Subcutaneous abdominal adipose tissue (tissue), 5 donors: ENCODE data around the gene EDIL3.

Experiments used
- H3K27ac ChIP-seq: one replicate; pipeline ENCODE4 v1.7.0; 2013; ENCODE audit warnings: low read depth, mild to moderate bottlenecking, inconsistent platforms, low read length, moderate library complexity
- H3K27me3 ChIP-seq, 5 donors: one replicate each; pipeline ENCODE4 v1.7.0; 2013; ENCODE audit warnings: low read length in 5 of 5, inconsistent platforms in 1 of 5; ENCODE audit not compliant: control insufficient read depth in 5 of 5, insufficient read depth in 4 of 5
- H3K36me3 ChIP-seq, 5 donors: one replicate each; pipeline ENCODE4 v1.7.0; 2013; ENCODE audit warnings: low read length in 5 of 5; ENCODE audit not compliant: control insufficient read depth in 5 of 5, insufficient read depth in 5 of 5
- H3K4me1 ChIP-seq, 5 donors: one replicate each; pipeline ENCODE4 v1.7.0; 2013; ENCODE audit warnings: low read length in 5 of 5, mild to moderate bottlenecking in 3 of 5, moderate library complexity in 1 of 5; ENCODE audit not compliant: control insufficient read depth in 5 of 5, insufficient read depth in 5 of 5
- H3K4me3 ChIP-seq, 5 donors: one replicate each; pipeline ENCODE4 v1.7.0; 2013; ENCODE audit warnings: low read length in 5 of 5, low read depth in 1 of 5
- H3K9ac ChIP-seq, 5 donors: one replicate each; pipeline ENCODE4 v1.7.0; 2013; ENCODE audit warnings: low read length in 5 of 5, mild to moderate bottlenecking in 4 of 5, moderate library complexity in 3 of 5
- H3K9me3 ChIP-seq, 5 donors: one replicate each; pipeline ENCODE4 v1.7.0; 2013; ENCODE audit warnings: low read length in 5 of 5; ENCODE audit not compliant: control insufficient read depth in 5 of 5
- donor health status: healthy.
- donor health status: healthy.
- donor health status: healthy.
- donor health status: healthy.
- donor health status: healthy.

Gene EDIL3

GRCh38 chr5:84378961-84379360 is 5.7 kb downstream of the EDIL3 start:
- Histone ChIP-seq H3K4me3 (no peak overlapping the region), H3K36me3 (no peaks in the 10 kb centered on the region), H3K9ac (no peak overlapping the region), H3K27me3 (peaks cover 15 to 22% (median 17%) of the 10 kb centered on the region in 5 donors), H3K4me1 (peaks cover 0 to 25% (median 21%) of the 10 kb centered on the region in 5 donors), H3K9me3 (no peaks in the 10 kb centered on the region), H3K27ac (no peak overlapping the region)

- H3K4me1 ChIP-seq: peaks cover 0 to 19% (median 16%) of the 10 kb centered on the region in 5 donors
- H3K27ac ChIP-seq: no peak overlapping the region
- no peaks in the 10 kb centered on the region for H3K9me3 ChIP-seq
- H3K4me3 ChIP-seq: no peak overlapping the region
- H3K36me3 ChIP-seq: no peaks in the 10 kb centered on the region
- peaks cover 10 to 17% (median 11%) of the 10 kb centered on the region in 5 donors for H3K27me3 ChIP-seq
- no peak overlapping the region for H3K9ac ChIP-seq
These were observed 6.3 kb downstream of the EDIL3 start for GRCh38 chr5:84378420-84378819.

GRCh38 chr5:84376346-84376745 is 8.3 kb downstream of the EDIL3 start:
- H3K27ac ChIP-seq: no peak overlapping the region
- H3K27me3 ChIP-seq: peaks cover 0 to 2% (median 0%) of the 10 kb centered on the region in 5 donors
- H3K36me3 ChIP-seq: no peaks in the 10 kb centered on the region
- H3K4me1 ChIP-seq: peaks cover 0 to 3% (median 0%) of the 10 kb centered on the region in 5 donors
- no peak overlapping the region for H3K9ac ChIP-seq
- H3K9me3 ChIP-seq: no peaks in the 10 kb centered on the region
- no peak overlapping the region for H3K4me3 ChIP-seq

DNA sequence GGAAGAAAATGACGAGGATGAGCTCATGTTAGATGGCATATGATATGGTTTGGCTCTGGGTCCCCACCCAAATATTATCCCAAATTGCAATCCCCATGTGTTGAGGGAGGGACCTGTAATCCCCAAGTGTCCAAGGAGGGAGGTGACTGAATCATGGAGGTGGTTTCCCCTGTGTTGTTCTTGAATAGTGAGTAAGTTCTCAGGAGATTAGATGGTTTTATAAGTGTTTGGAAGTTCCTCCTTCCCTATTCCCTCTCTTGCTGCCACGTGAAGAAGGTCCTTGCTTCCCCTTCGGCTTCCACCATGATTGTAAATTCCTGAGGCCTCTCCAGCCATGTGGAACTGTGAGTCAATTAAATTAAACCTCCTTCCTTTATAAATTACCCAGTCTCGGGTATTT is 10.1 kb downstream of the EDIL3 start:
- Histone ChIP-seq H3K4me3 (no peak overlapping the region), H3K27ac (no peak overlapping the region), H3K9me3 (no peaks in the 10 kb centered on the region), H3K27me3 (peaks cover 0 to 2% (median 0%) of the 10 kb centered on the region in 5 donors), H3K9ac (no peak overlapping the region), H3K36me3 (no peaks in the 10 kb centered on the region), H3K4me1 (peaks cover 0 to 3% (median 0%) of the 10 kb centered on the region in 5 donors)

DNA sequence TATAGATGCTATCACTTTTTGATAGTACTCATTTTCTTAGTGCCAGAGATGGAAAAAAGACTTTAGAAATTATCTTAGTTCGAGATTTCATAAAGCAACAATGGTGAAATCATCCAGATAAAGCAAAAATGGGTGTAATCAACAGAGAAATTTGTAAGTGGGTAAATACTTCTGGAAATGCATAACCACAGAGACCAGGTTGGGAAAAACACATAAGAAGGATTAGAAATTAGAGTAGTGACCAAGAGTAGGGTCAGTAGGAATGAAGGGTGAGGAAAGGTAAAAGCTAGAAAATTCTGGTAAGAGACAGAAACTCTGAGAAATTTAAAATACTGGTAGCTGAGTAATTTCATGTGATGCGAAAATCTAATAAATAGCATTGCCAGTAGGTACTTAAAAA is 11.2 kb downstream of the EDIL3 start:
- H3K27me3 ChIP-seq: peaks cover 0 to 2% (median 0%) of the 10 kb centered on the region in 5 donors
- no peak overlapping the region for H3K27ac ChIP-seq
- H3K9me3 ChIP-seq: no peaks in the 10 kb centered on the region
- H3K4me3 ChIP-seq: no peak overlapping the region
- H3K9ac ChIP-seq: no peak overlapping the region
- no peaks in the 10 kb centered on the region for H3K36me3 ChIP-seq
- no peaks in the 10 kb centered on the region for H3K4me1 ChIP-seq

DNA sequence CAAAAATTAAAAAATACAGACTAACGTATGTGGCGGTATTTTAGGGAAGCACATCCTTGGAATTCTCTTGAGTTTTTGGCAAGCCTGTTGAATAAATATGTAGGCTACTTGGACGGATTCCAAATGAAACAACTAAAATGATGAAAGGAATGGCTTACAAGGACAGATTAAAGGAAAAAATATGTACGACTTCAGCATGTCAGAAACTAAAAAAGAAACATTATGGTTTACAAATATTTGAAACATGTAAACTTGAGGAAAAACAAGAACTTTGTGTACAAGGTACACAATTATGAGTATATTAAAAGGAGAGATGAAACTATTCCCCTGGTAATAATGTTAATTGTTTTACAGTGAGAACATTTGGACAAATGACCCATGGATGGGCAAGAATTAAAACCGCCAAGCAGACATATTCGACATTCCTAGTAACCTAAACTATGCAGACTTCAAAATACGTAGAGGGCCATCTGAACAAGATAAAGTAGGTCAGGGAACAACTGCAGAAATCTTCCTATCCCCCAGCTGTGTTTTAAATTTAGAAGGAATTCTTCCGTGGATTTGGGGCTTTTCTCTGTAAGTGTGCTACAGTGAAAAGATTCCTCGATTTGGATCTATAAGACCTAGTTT is 12.5 kb downstream of the EDIL3 start:
- no peaks in the 10 kb centered on the region for H3K4me1 ChIP-seq
- no peak overlapping the region for H3K4me3 ChIP-seq
- H3K27ac ChIP-seq: no peak overlapping the region
- no peaks in the 10 kb centered on the region for H3K36me3 ChIP-seq
- peaks cover 0 to 2% (median 0%) of the 10 kb centered on the region in 5 donors for H3K27me3 ChIP-seq
- H3K9ac ChIP-seq: no peak overlapping the region
- no peaks in the 10 kb centered on the region for H3K9me3 ChIP-seq

GRCh38 chr5:84370176-84370575 is 14.5 kb downstream of the EDIL3 start:
- Histone ChIP-seq H3K9ac (no peak overlapping the region), H3K9me3 (no peaks in the 10 kb centered on the region), H3K27me3 (peaks cover 0 to 2% (median 0%) of the 10 kb centered on the region in 5 donors), H3K36me3 (no peaks in the 10 kb centered on the region), H3K4me1 (no peaks in the 10 kb centered on the region), H3K4me3 (no peak overlapping the region), H3K27ac (no peak overlapping the region)

DNA sequence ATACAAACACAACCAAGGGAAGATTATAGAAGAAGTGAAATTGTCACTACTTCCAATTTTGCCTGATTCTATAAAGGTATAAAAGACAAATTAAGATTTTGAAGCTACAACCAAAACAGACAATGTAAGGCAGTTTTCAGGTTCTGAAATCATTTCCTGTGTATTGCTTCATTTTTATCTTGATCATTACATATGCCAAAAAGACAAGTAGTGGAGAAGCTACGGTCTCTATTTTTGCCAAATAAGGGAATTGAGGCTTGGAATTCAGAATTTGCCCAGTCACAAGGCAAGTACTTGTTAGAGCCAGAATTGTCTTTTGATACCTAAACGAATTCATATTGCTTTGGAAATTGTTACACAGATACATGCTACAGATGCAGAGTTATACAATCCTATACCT is 20.6 kb downstream of the EDIL3 start:
- Histone ChIP-seq H3K36me3 (no peaks in the 10 kb centered on the region), H3K9me3 (no peaks in the 10 kb centered on the region), H3K27ac (no peak overlapping the region), H3K27me3 (no peaks in the 10 kb centered on the region), H3K4me3 (no peak overlapping the region), H3K4me1 (no peaks in the 10 kb centered on the region), H3K9ac (no peak overlapping the region)

GRCh38 chr5:84362061-84362720 is 22.5 kb downstream of the EDIL3 start:
- no peaks in the 10 kb centered on the region for H3K36me3 ChIP-seq
- H3K27me3 ChIP-seq: no peaks in the 10 kb centered on the region
- no peaks in the 10 kb centered on the region for H3K4me1 ChIP-seq
- H3K27ac ChIP-seq: no peak overlapping the region
- no peak overlapping the region for H3K4me3 ChIP-seq
- H3K9me3 ChIP-seq: no peaks in the 10 kb centered on the region
- H3K9ac ChIP-seq: no peak overlapping the region

- no peaks in the 10 kb centered on the region for H3K9me3 ChIP-seq
- no peaks in the 10 kb centered on the region for H3K27me3 ChIP-seq
- H3K9ac ChIP-seq: no peak overlapping the region
- no peaks in the 10 kb centered on the region for H3K36me3 ChIP-seq
- H3K4me1 ChIP-seq: no peaks in the 10 kb centered on the region
- no peak overlapping the region for H3K4me3 ChIP-seq
- no peak overlapping the region for H3K27ac ChIP-seq
These were observed 23.1 kb downstream of the EDIL3 start for GRCh38 chr5:84361572-84361971.
